ENCODE data around the gene TSC22D2. TPM values are rescaled to one million over a fixed set of nuclear protein-coding genes. Genes with fewer than 3 reads are reported as not detected.

TSC22D2 gene
- total RNA-seq, 6 experiments from 2014 or later = 10.3 to 30.4 (median 13.2) TPM

DNA sequence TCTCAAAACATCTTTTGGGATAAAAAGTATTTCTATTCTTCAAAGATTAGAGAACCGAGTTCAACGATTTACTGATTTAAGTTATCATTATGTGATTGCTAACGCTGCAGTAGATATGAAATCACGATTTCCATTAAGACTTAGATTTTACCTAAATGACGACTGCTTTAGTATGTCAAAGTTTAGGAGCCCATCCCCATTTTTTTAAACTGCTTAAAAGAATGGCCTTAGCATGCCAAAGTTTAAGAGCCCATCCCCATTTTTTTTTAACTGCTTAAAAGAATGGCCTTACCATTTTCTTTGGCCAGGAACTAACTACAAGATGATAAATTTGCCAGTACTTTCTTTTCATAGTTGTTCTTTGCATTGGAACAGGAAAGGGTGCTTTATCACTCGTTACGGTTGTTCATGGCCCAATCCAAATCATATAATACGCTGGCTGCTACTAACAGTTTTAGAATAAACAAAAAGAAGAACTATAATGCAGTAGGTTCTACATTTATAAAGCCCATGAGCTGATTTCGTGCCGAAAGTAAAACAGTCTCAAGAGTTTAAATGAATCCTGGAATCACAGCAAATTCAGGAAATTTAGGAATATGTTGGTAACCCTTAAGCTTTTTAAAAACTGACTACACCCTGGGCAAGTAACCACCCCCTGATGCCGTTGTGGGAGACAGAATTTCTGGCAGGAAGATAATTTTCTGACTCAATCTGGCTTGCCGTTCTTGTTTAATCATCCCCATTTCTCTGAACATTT is 869 bp upstream of the TSC22D2 start:
- H3K9me3 ChIP-seq = no peaks in the 10 kb centered on the region
- no peaks in the 10 kb centered on the region for H3K27me3 ChIP-seq
- no peak for DNase-seq
- intact Hi-C loops (cut with DNase I) = no loop called here
- WGBS (ENCODE audit: insufficient coverage, low coverage, low lambda C conversion rate, missing lambda C conversion rate) = 28% methylated on average over 12 of the region's 12 CpGs
- peak overlapping the region; percentile 99 to 100 (median 99) for H3K27ac ChIP-seq
- H3K4me1 ChIP-seq = peaks cover 0 to 6% (median 2%) of the 10 kb centered on the region in 4 donors
- peak overlapping the region; percentile 79 to 86 (median 83) for H3K4me3 ChIP-seq
- no peaks in the 10 kb centered on the region for H3K36me3 ChIP-seq
- TF ChIP-seq POLR2A (IDR thresholded peaks at IDR 0.05) = no peak
- TF ChIP-seq, protein P1, sequence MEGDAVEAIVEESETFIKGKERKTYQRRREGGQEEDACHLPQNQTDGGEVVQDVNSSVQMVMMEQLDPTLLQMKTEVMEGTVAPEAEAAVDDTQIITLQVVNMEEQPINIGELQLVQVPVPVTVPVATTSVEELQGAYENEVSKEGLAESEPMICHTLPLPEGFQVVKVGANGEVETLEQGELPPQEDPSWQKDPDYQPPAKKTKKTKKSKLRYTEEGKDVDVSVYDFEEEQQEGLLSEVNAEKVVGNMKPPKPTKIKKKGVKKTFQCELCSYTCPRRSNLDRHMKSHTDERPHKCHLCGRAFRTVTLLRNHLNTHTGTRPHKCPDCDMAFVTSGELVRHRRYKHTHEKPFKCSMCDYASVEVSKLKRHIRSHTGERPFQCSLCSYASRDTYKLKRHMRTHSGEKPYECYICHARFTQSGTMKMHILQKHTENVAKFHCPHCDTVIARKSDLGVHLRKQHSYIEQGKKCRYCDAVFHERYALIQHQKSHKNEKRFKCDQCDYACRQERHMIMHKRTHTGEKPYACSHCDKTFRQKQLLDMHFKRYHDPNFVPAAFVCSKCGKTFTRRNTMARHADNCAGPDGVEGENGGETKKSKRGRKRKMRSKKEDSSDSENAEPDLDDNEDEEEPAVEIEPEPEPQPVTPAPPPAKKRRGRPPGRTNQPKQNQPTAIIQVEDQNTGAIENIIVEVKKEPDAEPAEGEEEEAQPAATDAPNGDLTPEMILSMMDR (IDR thresholded peaks at IDR 0.05) = no peak
- ATAC-seq = peak in 1 of 4 donors; percentile 0

DNA sequence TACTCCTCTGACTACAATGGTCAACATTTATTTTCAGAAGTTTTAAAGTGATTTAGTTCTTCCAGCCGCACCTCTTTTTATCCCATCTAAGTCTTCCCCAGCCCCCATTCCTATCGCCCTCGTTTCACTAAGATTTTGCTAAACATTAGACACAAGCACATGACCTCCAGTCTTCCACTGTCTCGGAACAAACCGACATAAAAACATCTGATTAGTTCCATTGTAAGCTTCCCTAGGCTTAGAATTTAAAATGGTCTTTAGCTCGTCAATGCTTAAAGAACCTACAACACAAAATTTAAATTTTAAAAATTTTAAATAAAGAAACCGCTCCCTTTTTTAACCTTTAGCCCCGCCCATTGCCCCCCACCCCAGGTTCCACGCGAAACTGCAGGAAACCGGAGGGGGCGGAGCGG is 284 bp upstream of the TSC22D2 start:
- 0% methylated on average over 12 of the region's 13 CpGs for WGBS (ENCODE audit: insufficient coverage, low coverage, low lambda C conversion rate, missing lambda C conversion rate)
- no peaks in the 10 kb centered on the region for H3K36me3 ChIP-seq
- DNase-seq (peak in 1 of 3 donors; percentile 19), ATAC-seq (peak; percentile 14 to 37 (median 28))
- H3K9me3 ChIP-seq = no peaks in the 10 kb centered on the region
- peak overlapping the region; percentile 99 to 100 (median 99) for H3K27ac ChIP-seq
- TF ChIP-seq POLR2A (IDR thresholded peaks at IDR 0.05) = no peak
- TF ChIP-seq, protein P1 (IDR thresholded peaks at IDR 0.05) = no peak
- intact Hi-C loops (cut with DNase I) = no loop called here
- no peaks in the 10 kb centered on the region for H3K27me3 ChIP-seq
- peak overlapping the region; percentile 79 to 86 (median 83) for H3K4me3 ChIP-seq
- H3K4me1 ChIP-seq = peaks cover 0 to 7% (median 3%) of the 10 kb centered on the region in 4 donors

DNA sequence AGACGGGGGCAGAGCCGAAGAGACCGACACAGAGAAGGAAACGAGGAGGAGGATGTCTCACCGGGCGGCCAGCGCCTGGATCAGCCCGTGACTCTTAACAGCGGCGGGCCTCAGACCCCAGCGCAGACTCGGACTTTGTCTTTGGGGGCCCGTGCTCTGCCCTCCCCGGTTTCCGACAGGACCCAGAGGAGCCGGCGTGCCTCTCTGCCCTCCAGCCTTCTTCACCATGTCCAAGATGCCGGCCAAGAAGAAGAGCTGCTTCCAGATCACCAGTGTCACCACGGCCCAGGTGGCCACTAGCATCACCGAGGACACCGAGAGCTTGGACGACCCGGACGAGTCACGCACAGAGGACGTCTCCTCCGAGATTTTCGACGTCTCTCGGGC is 1.0 kb downstream of the TSC22D2 start:
- 3% methylated on average over 8 of the region's 30 CpGs for WGBS (ENCODE audit: insufficient coverage, low coverage, low lambda C conversion rate, missing lambda C conversion rate)
- intact Hi-C loops (cut with DNase I) = no loop called here
- H3K36me3 ChIP-seq = no peaks in the 10 kb centered on the region
- no peaks in the 10 kb centered on the region for H3K27me3 ChIP-seq
- ATAC-seq (peak; percentile 1 to 20 (median 9)), DNase-seq (no peak)
- no peaks in the 10 kb centered on the region for H3K9me3 ChIP-seq
- peaks cover 0 to 18% (median 5%) of the 10 kb centered on the region in 4 donors for H3K4me1 ChIP-seq
- peak overlapping the region; percentile 99 to 100 (median 99) for H3K27ac ChIP-seq
- TF ChIP-seq, protein P1 (IDR thresholded peaks at IDR 0.05) = no peak
- TF ChIP-seq POLR2A (IDR thresholded peaks at IDR 0.05) = no peak
- peak overlapping the region; percentile 79 to 86 (median 83) for H3K4me3 ChIP-seq

DNA sequence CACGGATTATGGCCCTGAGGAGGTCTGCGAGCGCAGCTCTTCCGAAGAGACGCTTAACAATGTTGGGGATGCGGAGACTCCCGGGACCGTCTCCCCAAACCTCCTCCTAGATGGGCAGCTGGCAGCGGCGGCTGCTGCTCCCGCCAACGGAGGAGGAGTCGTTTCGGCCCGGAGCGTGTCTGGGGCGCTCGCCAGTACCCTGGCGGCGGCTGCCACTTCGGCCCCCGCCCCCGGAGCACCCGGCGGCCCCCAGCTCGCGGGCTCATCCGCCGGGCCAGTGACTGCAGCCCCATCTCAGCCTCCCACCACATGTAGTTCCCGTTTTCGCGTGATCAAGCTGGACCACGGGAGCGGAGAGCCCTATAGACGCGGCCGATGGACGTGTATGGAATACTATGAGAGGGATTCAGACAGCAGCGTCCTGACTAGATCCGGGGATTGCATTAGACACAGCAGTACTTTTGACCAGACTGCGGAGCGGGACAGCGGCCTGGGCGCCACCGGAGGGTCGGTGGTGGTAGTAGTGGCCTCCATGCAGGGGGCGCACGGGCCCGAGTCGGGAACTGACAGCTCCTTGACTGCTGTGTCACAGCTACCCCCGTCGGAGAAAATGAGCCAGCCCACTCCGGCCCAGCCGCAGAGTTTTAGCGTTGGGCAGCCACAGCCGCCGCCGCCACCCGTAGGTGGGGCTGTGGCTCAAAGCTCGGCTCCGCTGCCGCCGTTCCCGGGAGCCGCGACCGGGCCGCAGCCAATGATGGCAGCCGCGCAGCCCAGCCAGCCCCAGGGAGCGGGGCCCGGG is 1.6 kb downstream of the TSC22D2 start:
- intact Hi-C loops (cut with DNase I) = loop anchor here in 1 of 2 donors (5.0 kb wide), 1 partner anchor 88 kb away; no protein-coding TSS in a partner anchor
- peak overlapping the region; percentile 79 to 86 (median 83) for H3K4me3 ChIP-seq
- TF ChIP-seq, protein P1 (IDR thresholded peaks at IDR 0.05) = peak; percentile 46 to 67 (median 55)
- peak; percentile 67 for TF ChIP-seq POLR2A (IDR thresholded peaks at IDR 0.05)
- H3K36me3 ChIP-seq = no peaks in the 10 kb centered on the region
- H3K4me1 ChIP-seq = peaks cover 0 to 18% (median 7%) of the 10 kb centered on the region in 4 donors
- H3K27me3 ChIP-seq = no peaks in the 10 kb centered on the region
- H3K27ac ChIP-seq = peak overlapping the region; percentile 99 to 100 (median 99)
- ATAC-seq (peak; percentile 29 to 58 (median 50)), DNase-seq (peak; percentile 80 to 84 (median 81))
- no peaks in the 10 kb centered on the region for H3K9me3 ChIP-seq
- WGBS (ENCODE audit: insufficient coverage, low coverage, low lambda C conversion rate, missing lambda C conversion rate) = no CpG with 5 or more reads among the region's 72 CpGs

Measured in right lobe of liver (tissue), 6 donors.